AG09309 (cell line): Measurements from ENCODE around the gene KRTAP9-3.
"Not testable (repeated sequence)": the region's sequence is repeated elsewhere in the genome, so short reads cannot be mapped to it uniquely, and the experiment has no call there.

Experiments used
- DNase-seq: peaks from one replicate; pipeline ENCODE4 v3.0.0-alpha.2; 2010; ENCODE audit warnings: low read depth
- H3K4me3 ChIP-seq: 2 replicates; pipeline ENCODE4 v1.5.1; 2011; ENCODE audit warnings: mild to moderate bottlenecking, low read depth, low read length, moderate library complexity; ENCODE audit not compliant: control insufficient read depth
- CTCF ChIP-seq: IDR thresholded peaks from 2 replicates; pipeline ENCODE4 v1.5.1; 2011; ENCODE audit warnings: mild to moderate bottlenecking, low read depth, low read length, inconsistent platforms; ENCODE audit not compliant: insufficient read depth, control insufficient read depth; ENCODE audit errors: missing control alignments

KRTAP9-3 gene

GRCh38 chr17:41199421-41200078 lies 32.7 kb upstream of the KRTAP9-3 start:
- DNase-seq, result no peak
- H3K4me3 ChIP-seq, result no peak overlapping the region
- TF ChIP-seq CTCF, result no peak

- DNase-seq, result peak; percentile 52
- TF ChIP-seq CTCF, result no peak
- no peak overlapping the region for H3K4me3 ChIP-seq
These were observed 20.3 kb upstream of the KRTAP9-3 start for GRCh38 chr17:41211845-41212466.

- DNase-seq, result no peak
- H3K4me3 ChIP-seq, result no peak overlapping the region
These were observed 19.6 kb upstream of the KRTAP9-3 start for GRCh38 chr17:41212524-41213169.

GRCh38 chr17:41215681-41216080 lies 16.6 kb upstream of the KRTAP9-3 start:
- DNase-seq, result no peak
- no peak for TF ChIP-seq CTCF

More at GRCh38 chr17:41212524-41213169, 19.6 kb upstream of the KRTAP9-3 start:
- TF ChIP-seq CTCF, result no peak

DNA sequence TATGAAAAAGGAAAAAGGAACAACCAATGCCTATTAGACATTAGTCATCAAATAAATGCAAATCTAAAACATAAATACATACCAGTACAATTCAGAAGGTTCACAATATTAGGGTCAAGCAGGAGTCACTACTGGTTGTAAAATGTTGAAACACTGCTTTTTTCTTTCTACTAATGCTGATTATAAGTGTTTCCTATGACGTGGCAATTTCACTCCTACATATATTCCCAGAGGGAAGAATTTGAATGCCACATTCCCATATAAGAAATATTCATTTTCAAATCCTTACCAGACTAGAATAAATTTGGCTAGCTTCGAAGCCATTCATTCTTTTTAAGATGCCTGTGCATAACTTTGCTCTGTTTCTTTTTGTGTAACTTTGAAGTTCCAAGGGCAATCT lies 8.4 kb upstream of the KRTAP9-3 start:
- TF ChIP-seq CTCF, result no peak
- H3K4me3 ChIP-seq, result no peak overlapping the region
- peak; percentile 10 for DNase-seq

More at GRCh38 chr17:41215681-41216080, 16.6 kb upstream of the KRTAP9-3 start:
- no peak overlapping the region for H3K4me3 ChIP-seq

DNA sequence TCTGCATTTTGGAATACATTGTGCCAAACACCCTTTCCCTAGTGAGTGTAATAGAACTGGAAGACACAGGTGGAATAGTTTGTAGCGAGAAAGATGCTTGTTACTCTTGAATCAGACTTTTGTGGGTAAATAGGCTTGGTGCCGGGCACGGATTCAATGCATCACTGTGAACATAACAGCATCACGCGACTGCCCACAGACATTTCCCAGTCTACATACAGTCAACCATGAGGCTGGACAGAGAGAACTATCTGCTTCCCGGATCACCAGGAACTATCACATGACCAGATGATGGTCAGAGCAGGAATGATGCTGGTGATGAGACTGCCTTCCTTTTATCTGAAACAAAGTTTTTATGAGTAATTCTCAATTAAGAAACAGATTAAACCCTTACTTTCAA lies 6.2 kb upstream of the KRTAP9-3 start:
- no peak overlapping the region for H3K4me3 ChIP-seq
- TF ChIP-seq CTCF, result no peak

DNA sequence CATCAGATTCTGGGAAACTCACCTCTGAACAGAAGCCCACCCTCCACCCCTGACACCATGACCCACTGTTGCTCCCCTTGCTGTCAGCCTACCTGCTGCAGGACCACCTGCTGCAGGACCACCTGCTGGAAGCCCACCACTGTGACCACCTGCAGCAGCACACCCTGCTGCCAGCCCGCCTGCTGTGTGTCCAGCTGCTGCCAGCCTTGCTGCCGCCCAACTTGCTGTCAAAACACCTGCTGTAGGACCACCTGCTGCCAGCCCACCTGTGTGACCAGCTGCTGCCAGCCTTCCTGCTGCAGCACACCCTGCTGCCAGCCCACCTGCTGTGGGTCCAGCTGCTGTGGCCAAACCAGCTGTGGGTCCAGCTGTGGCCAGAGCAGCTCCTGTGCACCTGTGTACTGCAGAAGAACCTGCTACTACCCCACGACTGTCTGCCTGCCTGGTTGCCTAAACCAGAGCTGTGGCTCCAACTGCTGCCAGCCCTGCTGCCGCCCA lies 5.6 kb upstream of the KRTAP9-3 start, which contains the start of gene KRTAP9-2:
KRTAP9-2 (plus strand) TSS at position 51 of the 498 bp plus-strand sequence; CDS start at position 58, 7 bp downstream.
- DNase-seq, H3K4me3 ChIP-seq: not testable (repeated sequence)

More for the DNA sequence above, 6.2 kb upstream of the KRTAP9-3 start:
- no peak for DNase-seq
